GM20431 (cell line): ENCODE measurements around the gene C2orf78.
"Not testable (repeated sequence)": the region's sequence is repeated elsewhere in the genome, so short reads cannot be mapped to it uniquely, and the experiment has no call there.

Experiments used
- in situ Hi-C: fragments of 300-500 bp; cut with MseI, MboI; formaldehyde crosslinking; loops from one replicate; pipeline ENCODE4 v1.15.0; 2020; ENCODE audit warnings: low sequenced_read_pairs; ENCODE audit not compliant: unreplicated experiment

Gene C2orf78

GRCh38 chr2:73779467-73780236 is 4.3 kb upstream of the C2orf78 start, which contains the start of gene DUSP11:
DUSP11 (minus strand) TSS chr2:73780103; CDS start chr2:73779974, 129 bp downstream.
- in situ Hi-C loops = no loop called here

- in situ Hi-C loops = no loop called here
These were observed 3.8 kb upstream of the C2orf78 start for GRCh38 chr2:73780237-73780582.

GRCh38 chr2:73783402-73783801 is 581 bp upstream of the C2orf78 start:
- in situ Hi-C loops = not testable (repeated sequence)

GRCh38 chr2:73811878-73812277 is 27.9 kb downstream of the C2orf78 start:
- in situ Hi-C loops = no loop called here

- in situ Hi-C loops = no loop called here
These were observed 28.7 kb downstream of the C2orf78 start for GRCh38 chr2:73812635-73813034.

- in situ Hi-C loops = no loop called here
These were observed 34.3 kb downstream of the C2orf78 start for GRCh38 chr2:73818296-73818695.

GRCh38 chr2:73821227-73821626 is 37.2 kb downstream of the C2orf78 start:
- in situ Hi-C loops = no loop called here

- in situ Hi-C loops = no loop called here
These were observed 37.7 kb downstream of the C2orf78 start for GRCh38 chr2:73821669-73822068.

- in situ Hi-C loops = no loop called here
These were observed 38.3 kb downstream of the C2orf78 start for GRCh38 chr2:73822276-73822675.

GRCh38 chr2:73822991-73823390 is 39.0 kb downstream of the C2orf78 start:
- in situ Hi-C loops = no loop called here

GRCh38 chr2:73823416-73823815 is 39.4 kb downstream of the C2orf78 start:
- in situ Hi-C loops = no loop called here

- in situ Hi-C loops = no loop called here
These were observed 40.0 kb downstream of the C2orf78 start for GRCh38 chr2:73823916-73824523.

- in situ Hi-C loops = no loop called here
These were observed 41.4 kb downstream of the C2orf78 start for GRCh38 chr2:73825408-73825807.

- in situ Hi-C loops = no loop called here
These were observed 43.0 kb downstream of the C2orf78 start for GRCh38 chr2:73827018-73827417.

GRCh38 chr2:73827660-73828388 is 43.8 kb downstream of the C2orf78 start:
- in situ Hi-C loops = no loop called here

- in situ Hi-C loops = no loop called here
These were observed 44.4 kb downstream of the C2orf78 start for GRCh38 chr2:73828389-73828817.

GRCh38 chr2:73828818-73829570 is 45.0 kb downstream of the C2orf78 start, which contains the start of gene STAMBP:
STAMBP (plus strand) TSS chr2:73828961; CDS start chr2:73830857, 1,896 bp downstream.
- in situ Hi-C loops = no loop called here

- in situ Hi-C loops = no loop called here
These were observed 47.0 kb downstream of the C2orf78 start for GRCh38 chr2:73830871-73831401.

- in situ Hi-C loops = no loop called here
These were observed 48.9 kb downstream of the C2orf78 start for GRCh38 chr2:73832930-73833329.
